Measurements from ENCODE around the gene COMMD7.

The COMMD7 gene

DNA sequence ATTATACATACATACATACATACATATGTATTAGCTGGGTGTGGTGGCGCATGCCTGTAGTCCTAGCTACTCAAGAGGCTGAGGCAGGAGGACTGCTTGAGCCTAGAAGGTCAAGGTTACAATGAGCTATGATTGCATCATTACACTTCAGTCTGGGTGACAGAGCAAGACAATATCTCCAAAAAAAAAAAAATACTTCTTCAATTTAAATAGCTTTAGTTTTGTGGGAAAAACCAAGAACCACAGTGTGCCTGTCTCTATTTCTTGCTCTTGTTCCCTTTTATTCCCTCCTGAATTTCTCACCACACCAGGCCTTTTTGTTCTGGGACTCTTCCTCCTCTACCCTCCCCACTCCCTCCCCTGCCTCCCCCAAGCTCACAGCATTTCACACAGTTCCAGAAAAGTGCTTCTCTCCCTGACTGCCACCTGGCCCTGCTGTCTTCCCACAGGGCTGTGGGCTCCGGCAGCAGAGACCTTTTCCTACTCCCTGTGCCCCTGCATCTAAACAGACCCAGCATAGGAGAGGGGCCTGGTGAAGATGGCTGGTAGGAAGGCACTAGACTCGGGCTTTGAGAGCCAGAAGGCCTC is 70.8 kb downstream of the COMMD7 start:
- peak overlapping the region; percentile 29 for H3K27ac ChIP-seq (ENCODE audit: low read depth, low read length, severe bottlenecking)
- H3K4me3 ChIP-seq (ENCODE audit: extremely low read depth, insufficient read depth, low read length, poor library complexity, severe bottlenecking), result no peak overlapping the region
- WGBS, 2 experiments (ENCODE audit: insufficient coverage in 2 of 2), result 50 to 75% methylated on average over 1 of the region's 3 CpGs
- H3K9me3 ChIP-seq (ENCODE audit: control insufficient read depth, low read length), result no peaks in the 10 kb centered on the region
- peaks cover 7% of the 10 kb centered on the region for H3K4me1 ChIP-seq (ENCODE audit: control insufficient read depth, insufficient read depth, low read length, poor library complexity, severe bottlenecking)
- H3K36me3 ChIP-seq (ENCODE audit: control insufficient read depth, insufficient read depth, low read length), result no peaks in the 10 kb centered on the region

DNA sequence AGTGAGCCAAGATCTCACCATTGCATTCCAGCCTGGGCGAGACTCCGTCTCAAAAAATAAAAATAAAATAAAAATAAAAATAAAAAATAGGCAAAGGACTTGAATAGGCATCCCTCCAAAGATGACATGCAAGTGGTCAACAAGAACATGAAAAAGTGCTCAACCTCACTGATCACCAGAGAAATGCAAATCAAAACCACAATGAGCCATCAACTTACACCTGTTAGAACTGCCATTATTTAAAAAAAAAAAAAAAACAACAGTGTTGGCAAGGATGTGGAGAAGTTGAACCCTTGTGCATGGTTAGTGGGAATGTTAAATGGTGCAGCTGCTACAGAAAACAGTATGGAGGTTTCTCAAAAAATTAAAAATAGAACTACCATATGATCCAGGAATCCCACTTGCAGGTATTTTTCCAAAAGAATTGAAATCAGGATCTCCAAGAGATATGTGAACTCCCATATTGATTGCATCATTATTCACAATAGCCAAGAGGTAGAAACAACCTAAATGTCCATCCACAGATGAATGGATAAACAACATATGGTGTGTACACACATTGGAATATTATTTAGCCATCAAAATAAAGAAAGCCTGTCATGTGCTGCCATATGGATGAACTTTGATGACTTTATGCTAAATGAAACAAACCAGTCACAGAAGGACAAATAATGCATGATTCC is 72.4 kb downstream of the COMMD7 start:
- Histone ChIP-seq H3K27ac (ENCODE audit: low read depth, low read length, severe bottlenecking) (no peak overlapping the region), H3K4me1 (ENCODE audit: control insufficient read depth, insufficient read depth, low read length, poor library complexity, severe bottlenecking) (peaks cover 7% of the 10 kb centered on the region), H3K36me3 (ENCODE audit: control insufficient read depth, insufficient read depth, low read length) (no peaks in the 10 kb centered on the region), H3K4me3 (ENCODE audit: extremely low read depth, insufficient read depth, low read length, poor library complexity, severe bottlenecking) (no peak overlapping the region), H3K9me3 (ENCODE audit: control insufficient read depth, low read length) (no peaks in the 10 kb centered on the region)
- no CpG with 5 or more reads among the region's 2 CpGs for WGBS, 2 experiments (ENCODE audit: insufficient coverage in 2 of 2)

DNA sequence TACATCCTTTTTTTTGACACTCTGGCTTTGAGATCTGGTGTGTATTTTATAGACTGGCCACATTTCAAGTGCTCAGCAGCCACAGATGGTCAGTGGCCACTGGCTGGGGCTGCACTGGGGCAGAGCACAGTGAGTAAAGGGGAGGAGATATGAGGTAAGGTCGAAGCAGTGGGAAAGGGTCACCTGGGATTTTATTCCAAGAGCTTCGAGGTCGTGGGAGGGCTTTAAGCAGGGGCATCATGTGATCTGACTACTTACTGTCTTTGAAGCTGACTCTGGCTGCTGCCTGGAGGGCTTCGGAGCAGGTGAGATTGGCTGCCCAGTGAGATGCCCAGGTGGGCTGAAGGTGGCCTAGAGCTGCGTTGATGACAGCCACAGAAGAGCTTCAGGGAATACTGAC is 76.2 kb downstream of the COMMD7 start:
- H3K36me3 ChIP-seq (ENCODE audit: control insufficient read depth, insufficient read depth, low read length), result no peaks in the 10 kb centered on the region
- peaks cover 9% of the 10 kb centered on the region for H3K4me1 ChIP-seq (ENCODE audit: control insufficient read depth, insufficient read depth, low read length, poor library complexity, severe bottlenecking)
- H3K4me3 ChIP-seq (ENCODE audit: extremely low read depth, insufficient read depth, low read length, poor library complexity, severe bottlenecking), result no peak overlapping the region
- no peak overlapping the region for H3K27ac ChIP-seq (ENCODE audit: low read depth, low read length, severe bottlenecking)
- WGBS, 2 experiments (ENCODE audit: insufficient coverage in 2 of 2), result 64 to 75% methylated on average over 4 to 5 of the region's 5 CpGs
- H3K9me3 ChIP-seq (ENCODE audit: control insufficient read depth, low read length), result no peaks in the 10 kb centered on the region

DNA sequence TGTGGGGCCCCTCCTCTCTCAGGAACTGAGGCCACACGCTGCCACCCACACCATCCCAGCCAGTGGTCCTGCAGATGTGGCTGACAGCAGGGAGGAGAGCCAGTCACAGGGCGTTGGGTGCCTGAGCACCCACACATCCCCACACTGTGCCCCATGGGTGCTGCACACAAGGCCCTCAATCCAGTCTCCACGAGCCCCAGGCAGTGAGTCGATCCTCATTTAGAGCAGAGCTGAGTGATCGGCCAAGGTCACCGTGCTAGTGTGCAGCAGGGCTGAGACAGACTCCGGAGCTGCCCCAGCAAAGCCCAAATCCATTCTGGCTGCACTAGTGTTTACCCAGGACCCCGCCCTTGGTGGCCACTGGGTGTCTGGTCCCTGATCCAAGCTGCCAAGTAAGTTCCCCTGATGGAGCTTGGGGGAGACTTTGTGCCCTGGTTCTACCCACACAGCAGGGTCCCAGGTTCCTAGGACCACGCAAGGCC is 78.5 kb downstream of the COMMD7 start:
- no peak overlapping the region for H3K4me3 ChIP-seq (ENCODE audit: extremely low read depth, insufficient read depth, low read length, poor library complexity, severe bottlenecking)
- H3K36me3 ChIP-seq (ENCODE audit: control insufficient read depth, insufficient read depth, low read length), result no peaks in the 10 kb centered on the region
- peak overlapping the region; percentile 10 for H3K27ac ChIP-seq (ENCODE audit: low read depth, low read length, severe bottlenecking)
- H3K9me3 ChIP-seq (ENCODE audit: control insufficient read depth, low read length), result no peaks in the 10 kb centered on the region
- WGBS, 2 experiments (ENCODE audit: insufficient coverage in 2 of 2), result 89 to 93% methylated on average over 6 to 9 of the region's 9 CpGs
- H3K4me1 ChIP-seq (ENCODE audit: control insufficient read depth, insufficient read depth, low read length, poor library complexity, severe bottlenecking), result peaks cover 9% of the 10 kb centered on the region

DNA sequence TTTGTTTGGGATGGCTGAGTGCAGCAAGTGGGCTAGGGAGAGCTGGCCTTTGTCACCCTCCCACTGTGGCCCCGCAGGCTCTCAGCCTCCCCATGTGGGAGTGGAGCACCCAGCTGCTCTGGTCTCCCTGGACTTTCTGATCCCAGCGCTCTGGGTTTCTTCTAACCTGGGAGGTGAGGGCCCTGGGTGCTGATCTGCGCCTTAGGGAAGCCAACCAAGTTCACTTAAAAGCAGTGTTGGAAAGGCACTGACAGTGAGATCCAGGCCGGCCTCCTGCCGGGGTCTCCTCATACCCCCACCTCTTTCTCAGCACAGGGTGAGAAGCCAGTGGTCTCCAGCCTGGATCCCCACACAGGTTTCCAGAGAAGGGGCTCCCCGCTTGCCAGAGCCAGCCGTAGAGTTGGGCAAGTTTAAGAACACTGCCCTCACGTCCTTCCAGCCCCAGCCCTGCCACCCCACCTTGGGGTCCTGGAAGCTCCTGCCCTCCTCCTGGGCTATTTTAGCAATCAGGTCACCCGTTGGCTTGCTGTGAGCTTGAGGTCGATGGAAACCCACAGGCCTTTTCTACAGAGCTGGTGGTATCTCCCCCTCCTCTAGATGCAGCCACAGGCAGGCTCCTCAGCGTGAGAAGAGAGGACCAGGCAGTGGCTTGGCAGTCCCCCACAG is 79.1 kb downstream of the COMMD7 start:
- peaks cover 9% of the 10 kb centered on the region for H3K4me1 ChIP-seq (ENCODE audit: control insufficient read depth, insufficient read depth, low read length, poor library complexity, severe bottlenecking)
- no peak overlapping the region for H3K4me3 ChIP-seq (ENCODE audit: extremely low read depth, insufficient read depth, low read length, poor library complexity, severe bottlenecking)
- no peak overlapping the region for H3K27ac ChIP-seq (ENCODE audit: low read depth, low read length, severe bottlenecking)
- H3K9me3 ChIP-seq (ENCODE audit: control insufficient read depth, low read length), result no peaks in the 10 kb centered on the region
- WGBS, 2 experiments (ENCODE audit: insufficient coverage in 2 of 2), result 87 to 96% methylated on average over 8 to 10 of the region's 11 CpGs
- no peaks in the 10 kb centered on the region for H3K36me3 ChIP-seq (ENCODE audit: control insufficient read depth, insufficient read depth, low read length)

DNA sequence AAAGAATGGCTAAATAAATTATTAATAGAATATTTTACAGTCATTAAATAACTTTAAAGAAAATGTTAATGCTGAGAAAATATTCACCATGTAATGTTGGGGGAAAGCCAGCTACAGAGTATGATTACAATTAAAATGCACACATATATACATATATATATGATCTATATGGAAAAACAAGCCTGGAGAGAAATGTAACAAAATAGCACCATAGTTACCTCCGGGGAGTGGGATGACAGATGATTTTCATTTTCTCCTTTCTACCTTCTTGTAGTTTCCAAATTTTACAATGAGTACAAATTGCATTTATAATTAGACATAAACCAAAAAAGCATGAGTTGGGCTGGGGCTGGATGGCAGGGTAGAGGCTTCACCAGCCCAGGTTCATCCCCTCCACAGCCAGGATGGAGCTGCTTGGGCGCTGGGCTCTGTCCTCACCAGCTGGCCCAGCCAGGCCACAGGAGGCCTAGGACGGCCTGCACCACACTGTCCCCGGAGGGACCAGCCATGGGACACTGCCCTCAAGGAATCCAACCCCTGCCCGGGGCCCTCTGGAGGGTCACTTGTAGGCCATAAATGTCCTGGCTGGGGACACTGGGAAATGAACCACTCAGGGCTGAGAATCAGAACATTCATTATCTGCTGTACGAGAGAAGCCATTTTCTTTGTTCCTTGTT is 79.8 kb downstream of the COMMD7 start:
- Histone ChIP-seq H3K9me3 (ENCODE audit: control insufficient read depth, low read length) (no peaks in the 10 kb centered on the region), H3K4me1 (ENCODE audit: control insufficient read depth, insufficient read depth, low read length, poor library complexity, severe bottlenecking) (peaks cover 9% of the 10 kb centered on the region), H3K4me3 (ENCODE audit: extremely low read depth, insufficient read depth, low read length, poor library complexity, severe bottlenecking) (no peak overlapping the region), H3K36me3 (ENCODE audit: control insufficient read depth, insufficient read depth, low read length) (no peaks in the 10 kb centered on the region), H3K27ac (ENCODE audit: low read depth, low read length, severe bottlenecking) (no peak overlapping the region)
- 79 to 88% methylated on average over 4 to 5 of the region's 6 CpGs for WGBS, 2 experiments (ENCODE audit: insufficient coverage in 2 of 2)

DNA sequence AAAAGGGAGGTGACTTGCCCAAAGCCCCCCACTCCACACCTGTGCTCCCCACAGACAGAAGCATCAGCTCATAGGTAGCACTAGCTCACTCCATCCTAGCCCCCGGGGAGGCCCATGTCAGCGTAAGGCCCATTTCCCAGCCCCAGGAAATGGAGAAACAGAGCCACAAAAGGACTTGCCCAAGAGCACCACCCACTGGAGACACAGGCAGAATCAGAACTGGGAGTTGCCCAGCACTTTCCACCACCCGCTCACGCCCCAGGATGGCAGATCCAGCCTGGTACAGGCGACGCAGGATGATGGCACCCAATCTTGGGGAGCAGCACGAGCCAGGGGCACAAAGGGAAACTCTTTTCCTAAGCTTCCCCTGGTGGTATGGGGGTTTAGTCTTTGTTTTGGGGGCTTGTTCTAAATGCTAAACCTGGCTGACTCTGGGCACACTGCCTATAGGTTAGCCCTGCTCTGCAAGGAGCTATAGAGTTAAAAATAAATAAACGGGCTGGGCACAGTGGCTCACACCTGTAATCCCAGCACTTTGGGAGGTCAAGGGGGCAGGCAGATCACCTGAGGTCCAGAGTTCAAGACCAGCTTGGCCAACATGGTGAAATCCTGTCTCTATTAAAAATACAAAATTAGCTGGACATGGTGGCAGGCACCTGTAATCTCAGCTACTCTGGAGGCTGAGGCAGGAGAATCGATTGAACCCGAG is 81.3 kb downstream of the COMMD7 start:
- Histone ChIP-seq H3K27ac (ENCODE audit: low read depth, low read length, severe bottlenecking) (no peak overlapping the region), H3K36me3 (ENCODE audit: control insufficient read depth, insufficient read depth, low read length) (no peaks in the 10 kb centered on the region), H3K4me3 (ENCODE audit: extremely low read depth, insufficient read depth, low read length, poor library complexity, severe bottlenecking) (no peak overlapping the region), H3K9me3 (ENCODE audit: control insufficient read depth, low read length) (no peaks in the 10 kb centered on the region), H3K4me1 (ENCODE audit: control insufficient read depth, insufficient read depth, low read length, poor library complexity, severe bottlenecking) (peaks cover 9% of the 10 kb centered on the region)
- WGBS, 2 experiments (ENCODE audit: insufficient coverage in 2 of 2), result 90% methylated on average over 10 of the region's 10 CpGs

DNA sequence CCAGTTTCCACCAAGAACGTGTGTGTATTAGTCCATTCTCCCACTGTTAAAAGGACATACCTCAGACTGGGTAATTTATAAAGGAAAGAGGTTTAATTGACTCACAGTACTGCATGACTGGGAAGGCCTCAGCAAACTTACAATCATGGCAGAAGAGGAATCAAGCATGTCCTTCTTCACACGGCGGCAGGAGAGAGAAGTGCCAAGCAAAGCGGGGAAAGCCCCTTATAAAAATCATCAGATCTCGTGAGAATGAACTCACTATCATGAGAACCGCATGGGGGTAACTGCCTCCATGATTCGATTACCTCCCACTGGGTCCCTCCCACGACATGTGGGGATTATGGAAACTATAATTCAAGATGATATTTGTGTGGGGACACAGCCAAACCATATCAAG is 82.6 kb downstream of the COMMD7 start:
- Histone ChIP-seq H3K36me3 (ENCODE audit: control insufficient read depth, insufficient read depth, low read length) (no peaks in the 10 kb centered on the region), H3K27ac (ENCODE audit: low read depth, low read length, severe bottlenecking) (no peak overlapping the region), H3K9me3 (ENCODE audit: control insufficient read depth, low read length) (no peaks in the 10 kb centered on the region), H3K4me1 (ENCODE audit: control insufficient read depth, insufficient read depth, low read length, poor library complexity, severe bottlenecking) (peaks cover 7% of the 10 kb centered on the region), H3K4me3 (ENCODE audit: extremely low read depth, insufficient read depth, low read length, poor library complexity, severe bottlenecking) (no peak overlapping the region)
- WGBS, 2 experiments (ENCODE audit: insufficient coverage in 2 of 2), result 93 to 95% methylated on average over 3 to 6 of the region's 8 CpGs

DNA sequence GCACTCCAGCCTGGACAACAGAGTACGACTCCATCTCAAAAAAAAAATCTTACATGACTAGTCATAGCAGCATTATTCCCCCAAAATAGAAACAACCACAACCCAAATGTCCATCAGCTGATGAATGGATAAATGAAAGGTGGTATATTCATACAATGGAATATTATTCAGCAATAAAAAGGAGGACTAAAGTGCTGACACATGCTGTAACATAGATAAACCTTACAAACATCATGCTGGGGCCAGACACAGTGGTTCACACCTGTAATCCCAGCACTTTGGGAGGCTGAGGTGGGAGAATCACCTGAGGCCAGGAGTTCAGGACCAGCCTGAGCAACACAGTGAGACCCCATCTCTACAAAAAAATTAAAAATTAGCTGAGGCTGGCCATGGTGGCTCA is 86.4 kb downstream of the COMMD7 start:
- WGBS, 2 experiments (ENCODE audit: insufficient coverage in 2 of 2), result 100% methylated on average over 1 of the region's 1 CpG; no CpG with 5 or more reads in 1 of the 2 experiments
- Histone ChIP-seq H3K9me3 (ENCODE audit: control insufficient read depth, low read length) (no peaks in the 10 kb centered on the region), H3K27ac (ENCODE audit: low read depth, low read length, severe bottlenecking) (no peak overlapping the region), H3K4me3 (ENCODE audit: extremely low read depth, insufficient read depth, low read length, poor library complexity, severe bottlenecking) (no peak overlapping the region), H3K36me3 (ENCODE audit: control insufficient read depth, insufficient read depth, low read length) (no peaks in the 10 kb centered on the region), H3K4me1 (ENCODE audit: control insufficient read depth, insufficient read depth, low read length, poor library complexity, severe bottlenecking) (no peaks in the 10 kb centered on the region)

DNA sequence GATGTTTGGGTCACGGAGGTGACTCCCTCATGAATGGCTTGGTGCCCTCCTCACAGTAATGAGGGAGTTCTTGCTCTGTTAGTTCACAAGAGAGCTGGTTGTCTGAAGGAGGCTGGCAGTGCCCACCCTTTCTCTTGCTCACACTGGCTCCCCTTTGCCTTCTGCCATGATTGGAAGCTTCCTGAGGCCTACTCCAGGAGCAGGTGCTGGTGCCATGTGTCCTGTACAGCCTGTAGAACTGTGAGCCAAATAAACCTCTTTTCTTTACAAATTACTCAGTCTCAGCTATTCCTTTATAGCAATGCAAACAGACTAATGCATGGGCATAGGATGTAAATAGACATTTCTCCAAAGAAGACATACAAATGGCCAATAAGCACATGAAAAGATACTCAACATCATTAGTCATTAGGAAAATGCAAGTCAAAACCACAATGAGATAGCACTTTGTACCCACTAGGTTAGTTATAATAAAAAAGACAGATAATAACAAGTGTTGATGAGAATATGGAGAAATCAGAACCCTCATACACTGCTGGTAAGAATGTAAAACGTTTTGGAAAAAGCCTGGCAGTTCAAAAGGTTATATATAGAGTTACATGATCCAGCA is 87.3 kb downstream of the COMMD7 start:
- 71 to 100% methylated on average over 1 of the region's 2 CpGs for WGBS, 2 experiments (ENCODE audit: insufficient coverage in 2 of 2)
- Histone ChIP-seq H3K4me3 (ENCODE audit: extremely low read depth, insufficient read depth, low read length, poor library complexity, severe bottlenecking) (no peak overlapping the region), H3K4me1 (ENCODE audit: control insufficient read depth, insufficient read depth, low read length, poor library complexity, severe bottlenecking) (no peaks in the 10 kb centered on the region), H3K36me3 (ENCODE audit: control insufficient read depth, insufficient read depth, low read length) (no peaks in the 10 kb centered on the region), H3K9me3 (ENCODE audit: control insufficient read depth, low read length) (no peaks in the 10 kb centered on the region), H3K27ac (ENCODE audit: low read depth, low read length, severe bottlenecking) (no peak overlapping the region)

All from mesodermal cell (in vitro differentiated cells).